GM19099 (cell line): ENCODE data around the gene PIWIL1.

Experiments used
- POLR2A ChIP-seq: IDR thresholded peaks from 3 replicates; pipeline ENCODE4 v1.6.1; 2011; ENCODE audit warnings: low read depth; ENCODE audit not compliant: insufficient read length; ENCODE audit errors: extremely low read depth

The PIWIL1 gene

GRCh38 chr12:130330685-130331084 lies 7.0 kb upstream of the PIWIL1 start:
- no peak for TF ChIP-seq POLR2A

GRCh38 chr12:130331146-130331545 lies 6.5 kb upstream of the PIWIL1 start:
- TF ChIP-seq POLR2A = no peak

- TF ChIP-seq POLR2A = no peak
Observed at GRCh38 chr12:130333341-130333740, 4.3 kb upstream of the PIWIL1 start.

- TF ChIP-seq POLR2A = no peak
Observed at GRCh38 chr12:130334399-130334798, 3.3 kb upstream of the PIWIL1 start.

GRCh38 chr12:130334937-130335336 lies 2.8 kb upstream of the PIWIL1 start:
- no peak for TF ChIP-seq POLR2A

- TF ChIP-seq POLR2A = no peak
Observed at GRCh38 chr12:130335517-130336392, 1.9 kb upstream of the PIWIL1 start.

GRCh38 chr12:130336723-130337487 lies 782 bp upstream of the PIWIL1 start:
- no peak for TF ChIP-seq POLR2A

GRCh38 chr12:130338794-130339601 lies 1.3 kb downstream of the PIWIL1 start:
- TF ChIP-seq POLR2A = no peak

- TF ChIP-seq POLR2A = no peak
Observed at GRCh38 chr12:130339951-130340350, 2.3 kb downstream of the PIWIL1 start.

GRCh38 chr12:130342442-130342841 lies 4.8 kb downstream of the PIWIL1 start:
- TF ChIP-seq POLR2A = no peak

- no peak for TF ChIP-seq POLR2A
Observed at GRCh38 chr12:130342842-130343241, 5.2 kb downstream of the PIWIL1 start.

GRCh38 chr12:130344529-130344928 lies 6.8 kb downstream of the PIWIL1 start:
- TF ChIP-seq POLR2A = no peak

- no peak for TF ChIP-seq POLR2A
Observed at GRCh38 chr12:130345292-130345691, 7.6 kb downstream of the PIWIL1 start.

- no peak for TF ChIP-seq POLR2A
Observed at GRCh38 chr12:130347588-130347987, 9.9 kb downstream of the PIWIL1 start.

- TF ChIP-seq POLR2A = no peak
Observed at GRCh38 chr12:130350715-130351114, 13.0 kb downstream of the PIWIL1 start.
